ENCODE data around the gene TDRD9.

Gene TDRD9

GRCh38 chr14:104019806-104020205, 91.5 kb downstream of the TDRD9 start:
- DNase-seq: no peak
- TF ChIP-seq POLR2A (IDR thresholded peaks at IDR 0.05; ENCODE audit: low read length) (no peak), GATA1 (IDR thresholded peaks at IDR 0.05; ENCODE audit: low read depth, low read length) (no peak)

GRCh38 chr14:104020471-104020870, 92.2 kb downstream of the TDRD9 start:
- TF ChIP-seq GATA1 (IDR thresholded peaks at IDR 0.05; ENCODE audit: low read depth, low read length) (no peak), POLR2A (IDR thresholded peaks at IDR 0.05; ENCODE audit: low read length) (no peak)
- no peak for DNase-seq

GRCh38 chr14:104023325-104024055, 95.2 kb downstream of the TDRD9 start:
- TF ChIP-seq GATA1 (IDR thresholded peaks at IDR 0.05; ENCODE audit: low read depth, low read length) (no peak), POLR2A (IDR thresholded peaks at IDR 0.05; ENCODE audit: low read length) (no peak)
- no peak for DNase-seq

GRCh38 chr14:104025534-104025933, 97.3 kb downstream of the TDRD9 start:
- DNase-seq: no peak
- TF ChIP-seq POLR2A (IDR thresholded peaks at IDR 0.05; ENCODE audit: low read length): no peak
- TF ChIP-seq GATA1 (IDR thresholded peaks at IDR 0.05; ENCODE audit: low read depth, low read length): no peak

- DNase-seq: no peak
- no peak for TF ChIP-seq POLR2A (IDR thresholded peaks at IDR 0.05; ENCODE audit: low read length)
Measured at GRCh38 chr14:104026024-104026423, 97.8 kb downstream of the TDRD9 start.

- DNase-seq: no peak
- no peak for TF ChIP-seq POLR2A (IDR thresholded peaks at IDR 0.05; ENCODE audit: low read length)
- no peak for TF ChIP-seq GATA1 (IDR thresholded peaks at IDR 0.05; ENCODE audit: low read depth, low read length)
Measured at GRCh38 chr14:104030958-104031357, 102.7 kb downstream of the TDRD9 start.

- no peak for DNase-seq
- no peak for TF ChIP-seq POLR2A (IDR thresholded peaks at IDR 0.05; ENCODE audit: low read length)
- no peak for TF ChIP-seq GATA1 (IDR thresholded peaks at IDR 0.05; ENCODE audit: low read depth, low read length)
Measured at GRCh38 chr14:104031384-104031783, 103.1 kb downstream of the TDRD9 start.

GRCh38 chr14:104034976-104035699, 106.9 kb downstream of the TDRD9 start:
- no peak for DNase-seq
- TF ChIP-seq POLR2A (IDR thresholded peaks at IDR 0.05; ENCODE audit: low read length) (no peak), GATA1 (IDR thresholded peaks at IDR 0.05; ENCODE audit: low read depth, low read length) (no peak)

GRCh38 chr14:104036212-104036611, 108.0 kb downstream of the TDRD9 start:
- DNase-seq: no peak
- TF ChIP-seq POLR2A (IDR thresholded peaks at IDR 0.05; ENCODE audit: low read length) (no peak), GATA1 (IDR thresholded peaks at IDR 0.05; ENCODE audit: low read depth, low read length) (no peak)

GRCh38 chr14:104037074-104037473, 108.8 kb downstream of the TDRD9 start:
- no peak for DNase-seq
- TF ChIP-seq POLR2A (IDR thresholded peaks at IDR 0.05; ENCODE audit: low read length) (no peak), GATA1 (IDR thresholded peaks at IDR 0.05; ENCODE audit: low read depth, low read length) (no peak)

GRCh38 chr14:104037903-104038302, 109.6 kb downstream of the TDRD9 start:
- no peak for TF ChIP-seq GATA1 (IDR thresholded peaks at IDR 0.05; ENCODE audit: low read depth, low read length)
- no peak for TF ChIP-seq POLR2A (IDR thresholded peaks at IDR 0.05; ENCODE audit: low read length)
- no peak for DNase-seq

- TF ChIP-seq POLR2A (IDR thresholded peaks at IDR 0.05; ENCODE audit: low read length) (no peak), GATA1 (IDR thresholded peaks at IDR 0.05; ENCODE audit: low read depth, low read length) (no peak)
- no peak for DNase-seq
Measured at GRCh38 chr14:104039214-104039613, 111.0 kb downstream of the TDRD9 start.

GRCh38 chr14:104040539-104040938, 112.3 kb downstream of the TDRD9 start:
- no peak for TF ChIP-seq GATA1 (IDR thresholded peaks at IDR 0.05; ENCODE audit: low read depth, low read length)
- no peak for TF ChIP-seq POLR2A (IDR thresholded peaks at IDR 0.05; ENCODE audit: low read length)
- DNase-seq: no peak

- TF ChIP-seq POLR2A (IDR thresholded peaks at IDR 0.05; ENCODE audit: low read length) (no peak), GATA1 (IDR thresholded peaks at IDR 0.05; ENCODE audit: low read depth, low read length) (no peak)
- DNase-seq: no peak
Measured at GRCh38 chr14:104041430-104042104, 113.3 kb downstream of the TDRD9 start.

Data from erythroblast (primary cell).